Fibroblast of the conjunctiva (primary cell): ENCODE data around the gene CRACR2B.
A peak's percentile ranks its signal among the peaks of the same experiment; 100 is the strongest.

Experiments
- DNase-seq: peaks from one replicate; pipeline ENCODE4 v3.0.0-alpha.2; 2010; ENCODE audit warnings: low read depth

The CRACR2B gene

DNA sequence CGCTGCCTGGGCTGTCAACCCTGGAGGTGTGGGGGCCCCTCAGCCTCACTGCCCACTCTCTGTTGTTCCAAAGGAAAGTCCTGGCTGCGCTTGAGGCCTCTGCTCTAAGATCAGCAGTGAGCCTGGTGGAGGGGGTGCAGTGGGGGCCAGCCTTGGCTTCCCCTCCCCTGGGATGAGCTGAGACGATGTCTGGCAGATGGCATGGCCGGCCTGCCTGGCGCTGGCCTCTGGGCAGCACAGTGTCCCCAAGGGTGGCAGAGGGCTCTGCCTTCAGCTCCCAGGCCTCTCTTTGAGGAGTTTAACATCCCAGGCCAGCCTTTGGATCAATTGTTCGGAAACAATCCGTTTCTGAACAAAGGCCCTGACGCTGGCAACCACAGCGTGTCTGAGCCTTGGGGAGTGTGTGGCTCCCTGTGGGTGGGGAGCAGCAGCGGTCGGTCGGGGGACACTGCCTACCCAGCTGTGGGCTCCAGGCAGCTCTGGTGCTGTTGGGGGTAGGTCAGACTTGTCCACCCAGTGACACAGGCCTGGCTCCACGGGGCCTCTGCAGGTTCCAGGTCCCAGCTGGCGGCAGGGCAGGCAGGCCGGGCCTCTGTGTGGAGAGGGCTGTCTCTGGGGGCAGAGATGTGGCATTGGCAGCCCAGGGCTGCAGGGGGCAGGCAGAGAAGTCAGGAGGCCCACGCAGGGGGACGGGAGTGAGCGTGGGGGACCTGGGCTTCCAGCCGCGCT lies 27.0 kb downstream of the CRACR2B start:
- no peak for DNase-seq

DNA sequence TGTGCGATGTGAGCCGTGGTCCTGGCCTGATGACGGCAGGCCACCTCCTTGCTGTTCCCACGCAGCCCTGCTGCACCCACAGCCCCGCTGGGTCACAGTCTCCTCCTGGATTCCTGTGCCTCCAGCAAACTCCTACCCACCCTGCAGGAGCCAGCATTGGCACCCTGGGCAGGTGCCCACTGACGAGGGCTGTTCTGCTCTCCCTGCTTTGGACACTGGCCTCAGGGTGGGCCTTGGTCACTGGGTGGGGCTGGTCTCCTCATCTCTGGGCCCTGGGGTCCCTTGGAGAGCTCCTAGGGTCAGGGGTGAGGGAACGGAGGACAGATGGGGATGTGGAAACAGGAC lies 27.6 kb downstream of the CRACR2B start:
- DNase-seq: no peak

DNA sequence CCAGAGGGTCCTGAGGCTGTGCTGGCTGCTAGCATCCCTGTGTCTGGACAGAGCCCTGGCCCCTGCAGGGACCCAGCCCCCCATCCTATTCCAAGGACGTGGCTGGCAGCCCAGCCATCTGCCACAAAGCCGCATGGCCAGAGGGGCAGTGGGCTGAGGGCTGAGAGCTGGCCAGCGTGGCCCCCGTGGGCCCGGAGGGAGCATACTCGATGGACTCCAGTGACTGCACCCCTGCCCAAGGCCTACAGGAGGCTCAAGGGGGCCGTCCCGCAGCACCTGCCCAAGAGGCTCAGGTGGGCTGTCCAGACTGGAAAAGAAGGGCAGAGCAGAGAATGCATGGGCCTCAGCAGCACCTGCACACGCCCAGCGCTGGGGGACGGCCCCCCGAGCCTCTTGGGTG lies 28.1 kb downstream of the CRACR2B start:
- DNase-seq: no peak

DNA sequence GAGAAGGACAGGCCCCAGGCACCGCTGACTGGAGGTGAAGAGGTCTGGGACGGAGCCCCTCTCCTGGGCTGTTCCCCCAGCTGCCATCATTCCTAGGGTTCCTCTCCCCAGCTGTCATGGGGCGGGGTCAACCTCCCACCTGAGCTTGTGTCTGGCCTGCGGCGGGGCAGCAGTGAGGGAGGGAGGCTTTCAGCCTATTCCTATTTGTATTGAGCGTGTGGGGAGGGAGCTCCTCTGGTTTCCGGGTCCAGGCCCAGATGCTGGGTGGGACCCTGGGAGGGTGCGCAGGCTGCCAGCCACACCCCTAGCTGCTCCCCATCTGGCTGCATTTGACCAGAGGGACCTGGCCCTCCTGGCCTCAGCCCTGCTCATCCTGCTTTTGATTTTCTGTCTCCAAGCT lies 28.7 kb downstream of the CRACR2B start:
- no peak for DNase-seq

DNA sequence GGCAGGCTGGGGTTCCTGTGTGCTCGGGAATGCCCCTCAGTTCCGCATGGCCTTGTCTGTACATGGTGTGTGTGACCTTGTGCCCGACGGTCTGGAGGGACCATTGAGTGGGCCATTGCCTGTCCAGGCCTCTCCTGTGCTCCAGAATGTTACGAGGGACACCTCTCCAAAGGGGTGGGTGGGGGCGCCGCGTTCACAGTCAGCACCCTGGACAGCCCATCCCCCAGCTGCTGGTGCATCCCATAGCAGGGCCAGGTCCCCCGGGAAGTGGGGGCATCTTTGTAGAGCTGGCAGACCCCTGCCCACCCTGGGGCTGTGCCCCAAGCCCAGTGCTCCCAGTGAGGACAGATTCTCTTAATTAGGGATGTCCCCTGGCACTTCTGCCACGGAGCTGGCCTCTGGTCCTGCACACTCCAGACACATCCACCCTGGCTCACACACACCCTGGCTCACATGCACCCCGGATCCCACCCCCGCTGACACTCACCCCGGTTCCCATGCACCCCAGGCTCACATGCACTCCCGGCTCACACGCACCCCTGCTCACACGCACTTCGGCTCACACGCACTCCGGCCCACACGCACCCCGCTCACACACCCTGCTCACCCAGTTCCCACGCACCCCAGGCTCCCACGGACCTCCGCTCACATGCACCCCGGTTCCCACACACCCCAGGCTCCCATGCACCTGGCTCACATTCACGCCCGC lies 30.5 kb downstream of the CRACR2B start:
- no peak for DNase-seq

DNA sequence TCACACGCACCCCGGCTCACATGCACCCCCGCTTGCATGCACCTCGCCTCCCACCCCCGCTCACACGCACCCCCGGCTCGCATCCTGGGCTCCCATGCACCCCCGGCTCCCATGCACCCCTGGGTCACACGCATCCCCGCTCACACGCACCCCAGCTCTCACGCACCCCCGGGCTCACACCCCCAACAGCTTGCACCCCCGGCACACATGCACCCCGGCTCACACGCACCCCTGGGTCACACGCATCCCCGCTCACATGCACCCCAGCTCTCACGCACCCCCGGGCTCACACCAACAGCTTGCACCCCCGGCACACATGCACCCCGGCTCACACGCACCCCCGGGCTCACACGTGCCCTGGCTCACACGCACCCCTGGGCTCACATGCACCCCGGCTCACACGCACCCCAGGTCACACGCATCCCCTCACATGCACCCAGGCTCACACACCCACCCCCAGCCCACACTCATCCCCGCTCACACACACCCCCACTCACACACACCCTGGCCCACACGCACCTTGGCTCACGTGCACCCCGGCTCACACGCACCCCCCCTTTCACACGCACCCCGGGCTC lies 31.1 kb downstream of the CRACR2B start:
- DNase-seq: no peak

DNA sequence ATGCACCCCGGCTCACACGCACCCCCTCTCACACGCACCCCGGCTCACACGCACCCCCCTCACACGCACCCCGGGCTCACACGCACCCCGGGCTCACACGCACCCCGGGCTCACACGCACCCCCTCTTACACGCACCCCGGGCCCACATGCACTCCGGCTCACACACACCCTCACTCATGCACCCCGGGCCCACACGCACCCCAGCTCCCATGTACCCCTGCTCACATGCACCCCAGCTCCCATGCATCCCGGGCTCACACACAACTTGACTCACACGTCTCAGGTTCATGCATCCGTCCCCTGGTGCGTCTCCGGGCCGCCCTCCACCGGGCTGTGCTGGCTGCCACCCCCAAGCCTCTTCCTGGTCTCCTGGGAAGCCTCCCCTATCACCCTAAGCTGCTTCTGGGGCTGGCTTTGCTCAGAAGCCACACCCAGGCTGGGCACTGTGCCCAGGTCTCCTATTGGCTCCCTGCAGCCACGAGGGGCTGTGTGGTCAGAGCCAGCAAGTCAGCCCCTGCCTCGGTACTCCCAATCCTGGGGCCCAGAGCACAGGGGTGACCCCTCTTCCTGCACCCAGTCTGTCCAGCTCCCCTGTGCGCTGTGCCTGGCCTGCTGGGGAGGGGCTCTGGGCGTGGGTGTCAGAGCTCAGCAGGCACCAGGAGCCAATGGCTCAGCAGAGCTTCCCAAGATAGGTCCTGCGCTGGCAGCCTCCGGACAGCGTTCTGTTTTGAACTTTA lies 31.8 kb downstream of the CRACR2B start:
- DNase-seq: peak; percentile 82

DNA sequence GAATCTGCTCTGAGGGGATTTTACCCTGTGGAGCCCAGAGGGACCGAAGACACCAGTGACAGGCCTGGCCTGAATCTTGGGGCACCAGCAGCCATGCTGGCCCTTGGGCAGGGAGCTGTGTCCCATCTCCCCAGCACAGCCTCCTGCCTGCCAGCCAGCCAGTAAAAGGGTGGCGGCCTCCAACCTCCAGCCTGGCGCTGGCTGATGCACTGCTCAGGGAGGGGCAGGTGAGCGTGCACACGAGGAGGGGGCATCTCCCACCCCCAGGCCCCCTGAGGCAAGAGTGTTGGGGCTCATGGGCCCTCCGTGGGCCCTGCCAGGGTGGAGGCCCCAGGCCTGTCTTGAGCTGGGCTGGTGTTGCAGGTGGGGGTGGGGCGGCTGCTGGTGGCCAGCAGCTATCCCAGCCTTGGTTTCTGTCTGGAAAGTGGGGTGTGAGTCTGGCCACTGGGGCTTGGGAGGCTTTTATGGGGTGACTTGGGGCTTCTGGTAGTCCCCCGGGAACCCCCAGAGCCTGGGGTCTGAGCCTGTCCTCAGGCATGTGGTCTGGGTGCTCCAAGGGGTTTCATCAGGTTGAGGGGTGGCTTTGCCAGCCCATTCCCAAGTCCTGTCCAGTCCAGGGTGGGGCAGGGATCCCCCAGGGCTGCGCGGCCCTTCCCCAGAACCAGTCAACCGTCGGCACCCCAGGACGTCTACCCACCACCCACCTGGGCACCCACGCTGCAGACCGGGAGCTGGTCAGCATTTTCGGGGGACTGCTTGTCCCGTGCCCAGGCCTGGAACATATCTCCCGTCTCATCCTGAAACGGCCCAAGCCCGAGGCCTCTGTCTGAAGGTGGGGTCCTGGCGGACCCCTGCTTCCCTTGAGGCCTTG lies 32.8 kb downstream of the CRACR2B start:
- no peak for DNase-seq

DNA sequence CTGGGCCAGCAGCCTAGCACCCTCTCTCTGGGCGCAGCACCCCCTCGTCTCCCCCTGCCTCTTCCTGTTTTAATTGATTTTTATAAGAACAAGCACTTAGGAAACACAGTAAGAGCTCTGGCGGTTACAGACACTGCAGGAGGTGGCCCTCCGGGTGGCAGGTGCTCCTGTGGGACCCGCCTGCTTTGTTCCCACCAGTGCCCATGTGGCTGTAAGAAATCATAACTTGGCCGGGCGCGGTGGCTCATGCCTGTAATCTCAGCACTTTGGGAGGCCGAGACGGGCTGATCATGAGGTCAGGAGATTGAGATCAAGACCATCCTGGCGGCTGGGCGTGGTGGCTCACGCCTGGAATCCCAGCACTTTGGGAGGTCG lies 33.4 kb downstream of the CRACR2B start:
- no peak for DNase-seq

DNA sequence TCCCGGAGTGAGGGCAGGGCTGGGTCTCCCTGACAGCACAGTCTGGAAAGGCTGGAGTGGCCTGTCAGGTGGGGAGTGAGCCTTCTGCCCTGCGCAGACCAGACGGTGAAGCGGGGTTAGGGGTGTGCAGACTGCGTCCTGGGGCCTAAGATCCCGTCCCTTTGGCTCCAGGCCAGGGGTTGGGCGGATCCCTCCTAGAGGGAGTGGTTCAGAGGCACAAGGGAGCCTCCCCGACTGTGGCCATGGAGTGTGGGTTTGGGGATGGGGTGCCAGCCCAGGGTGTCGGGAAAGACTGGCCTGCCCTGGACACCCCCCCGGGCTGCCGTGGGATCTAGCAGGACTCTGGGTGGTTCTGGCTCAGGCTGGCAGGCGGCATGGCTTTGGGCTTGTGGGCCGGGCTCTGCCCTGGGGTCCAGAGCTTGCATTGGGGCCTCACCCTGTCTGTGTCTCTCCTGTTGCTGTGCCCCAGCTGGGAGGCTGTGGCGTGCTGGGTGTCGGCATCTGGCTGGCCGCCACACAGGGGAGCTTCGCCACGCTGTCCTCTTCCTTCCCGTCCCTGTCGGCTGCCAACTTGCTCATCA lies 34.5 kb downstream of the CRACR2B start:
- no peak for DNase-seq

DNA sequence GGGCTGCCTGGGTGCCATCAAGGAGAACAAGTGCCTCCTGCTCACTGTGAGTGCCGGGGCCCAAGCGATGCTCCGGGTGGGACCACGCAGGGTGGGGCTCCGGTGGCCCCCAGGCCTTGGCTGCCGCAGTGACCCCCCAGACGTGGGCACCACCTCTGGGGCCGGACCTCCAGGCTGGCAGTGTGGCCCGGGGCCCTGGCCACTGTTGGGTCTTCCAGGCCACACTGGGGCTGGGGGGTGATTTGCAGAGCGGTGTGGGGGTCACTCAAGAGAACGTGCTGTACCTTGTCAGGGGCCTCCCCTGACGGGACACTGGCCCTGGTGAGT lies 34.9 kb downstream of the CRACR2B start:
- no peak for DNase-seq

DNA sequence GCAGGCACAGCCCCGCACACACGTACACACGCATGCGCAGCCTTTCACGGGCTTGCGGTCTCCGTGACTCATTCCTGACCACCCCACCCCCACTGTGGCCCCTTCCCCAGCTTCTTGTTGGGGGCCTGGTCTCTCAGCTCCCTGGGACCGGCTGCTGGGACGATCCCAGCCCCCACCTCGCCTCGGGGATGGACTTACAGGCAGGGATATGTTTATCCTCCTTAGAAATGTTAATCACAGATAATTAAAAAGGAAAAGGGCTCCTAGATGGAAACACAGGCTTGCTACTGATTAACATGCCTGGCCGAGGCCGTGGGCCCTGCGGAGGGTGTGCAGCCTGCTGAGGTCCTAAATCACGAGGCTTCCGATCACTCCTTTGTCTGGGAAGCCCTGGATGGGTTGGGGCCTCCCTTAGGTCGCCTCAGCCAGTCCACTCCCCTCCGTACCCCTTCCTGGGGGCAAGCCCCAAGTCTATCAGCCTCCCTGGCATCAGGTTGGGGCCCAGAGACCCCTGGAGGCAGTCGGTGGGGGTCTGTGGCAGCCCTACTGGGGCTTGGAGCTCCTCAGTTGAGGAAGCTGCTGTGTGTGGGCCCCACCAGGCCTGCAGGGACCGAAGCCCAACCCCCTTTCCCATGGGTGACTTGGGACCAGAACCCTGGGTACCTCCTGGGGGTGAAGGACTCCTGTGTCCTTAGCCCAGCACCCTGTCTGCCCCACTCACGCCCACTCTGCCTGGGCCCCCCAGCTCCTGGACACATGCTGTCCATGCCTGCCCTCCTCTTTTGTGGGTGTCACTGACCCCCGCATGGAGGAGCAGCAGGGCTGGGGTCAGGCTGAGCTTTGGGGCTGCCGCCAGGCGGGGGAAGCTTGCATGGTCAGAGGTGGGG lies 35.5 kb downstream of the CRACR2B start:
- no peak for DNase-seq

DNA sequence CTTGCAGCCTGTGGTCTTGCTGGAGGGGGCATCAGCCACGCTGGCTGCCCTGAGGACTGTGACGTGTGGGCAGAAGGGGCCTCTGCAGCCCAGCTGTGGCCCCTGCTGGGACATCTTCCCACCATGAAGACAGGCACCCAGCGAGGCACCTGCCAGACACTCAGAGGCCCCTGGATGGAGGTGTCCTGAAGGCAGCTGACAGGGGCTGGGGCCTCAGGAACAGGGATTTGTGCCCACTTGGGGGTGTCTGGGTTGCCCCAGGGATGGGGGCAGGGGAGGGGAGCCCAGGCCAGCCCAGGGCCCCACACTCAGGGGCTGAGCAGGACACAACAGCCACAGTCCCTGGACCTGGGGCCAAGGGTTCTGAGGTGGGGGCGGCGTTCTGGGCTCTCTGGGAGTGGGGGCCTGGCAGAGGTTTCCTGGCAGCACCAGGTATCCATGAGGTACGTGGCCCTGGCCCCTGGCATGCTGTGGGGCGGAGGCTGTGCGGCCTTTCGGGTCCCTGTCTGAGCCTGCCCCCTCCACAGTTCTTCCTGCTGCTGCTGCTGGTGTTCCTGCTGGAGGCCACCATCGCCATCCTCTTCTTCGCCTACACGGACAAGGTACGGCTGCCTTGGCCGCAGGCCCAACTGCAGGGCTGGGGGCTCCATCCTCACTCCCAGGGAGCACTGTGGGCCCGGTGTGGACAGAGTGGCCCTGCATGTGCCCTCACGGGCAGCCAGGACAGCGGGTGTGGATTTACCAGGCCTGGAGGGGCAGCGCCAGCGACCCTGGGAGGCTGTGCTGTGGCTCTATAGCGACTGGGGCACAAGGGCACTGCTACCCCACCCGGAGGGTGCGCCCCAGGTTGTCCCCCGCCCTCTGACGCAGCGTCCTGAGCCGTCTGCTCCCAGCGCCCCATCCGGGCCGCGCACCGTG lies 36.5 kb downstream of the CRACR2B start:
- no peak for DNase-seq

DNA sequence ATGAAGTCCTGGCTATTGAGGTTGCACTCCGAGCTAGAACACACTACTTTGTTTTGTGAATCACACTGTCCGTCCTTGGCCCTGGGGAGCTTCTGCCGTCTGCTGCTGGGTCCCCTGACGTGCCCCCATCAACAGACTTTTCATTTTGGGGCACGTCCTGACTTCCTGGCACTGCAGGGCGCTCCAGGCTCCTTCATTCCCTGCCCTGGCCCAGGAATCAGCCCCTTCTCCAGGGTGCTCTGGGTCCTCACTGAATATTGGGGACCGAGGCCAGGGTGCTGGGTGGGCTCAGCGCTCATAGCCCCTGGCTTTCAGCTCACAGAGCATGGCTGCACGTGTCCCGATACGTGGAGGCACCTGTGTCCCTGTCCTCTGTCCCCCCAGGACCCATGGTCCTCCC lies 37.2 kb downstream of the CRACR2B start:
- DNase-seq: no peak

DNA sequence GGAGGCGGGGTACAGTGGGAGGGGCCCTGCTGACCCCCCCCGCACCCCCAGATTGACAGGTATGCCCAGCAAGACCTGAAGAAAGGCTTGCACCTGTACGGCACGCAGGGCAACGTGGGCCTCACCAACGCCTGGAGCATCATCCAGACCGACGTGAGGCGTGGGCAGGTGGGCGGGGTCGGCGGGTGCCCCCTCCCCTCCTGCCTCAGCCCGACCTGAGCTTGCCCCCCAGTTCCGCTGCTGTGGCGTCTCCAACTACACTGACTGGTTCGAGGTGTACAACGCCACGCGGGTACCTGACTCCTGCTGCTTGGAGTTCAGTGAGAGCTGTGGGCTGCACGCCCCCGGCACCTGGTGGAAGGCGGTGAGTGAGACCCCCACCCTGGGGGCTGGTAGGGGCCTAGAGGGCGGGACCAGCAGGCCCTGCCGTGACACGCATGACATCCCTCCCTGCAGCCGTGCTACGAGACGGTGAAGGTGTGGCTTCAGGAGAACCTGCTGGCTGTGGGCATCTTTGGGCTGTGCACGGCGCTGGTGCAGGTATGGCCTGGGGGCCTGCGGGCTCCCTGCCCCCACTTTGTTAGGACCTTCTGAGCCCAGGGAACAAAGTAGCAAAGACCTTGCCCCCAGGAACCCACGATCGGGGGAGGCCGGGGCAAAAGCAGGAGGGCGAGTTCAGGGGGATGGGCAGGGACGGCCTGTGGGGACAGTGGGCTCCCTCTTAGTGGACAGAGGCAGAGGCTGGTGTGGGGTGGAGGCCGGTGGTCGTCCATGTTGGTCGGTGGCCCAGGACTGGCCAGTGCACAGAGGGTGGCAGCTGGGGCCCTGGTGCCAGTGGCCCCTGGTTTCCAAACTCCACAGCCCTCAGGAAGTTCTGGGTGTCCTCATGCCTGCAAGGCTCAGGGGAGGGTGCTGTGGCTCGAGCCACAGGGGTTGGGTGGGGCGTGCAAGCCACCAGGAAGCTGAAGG lies 38.0 kb downstream of the CRACR2B start:
- no peak for DNase-seq

DNA sequence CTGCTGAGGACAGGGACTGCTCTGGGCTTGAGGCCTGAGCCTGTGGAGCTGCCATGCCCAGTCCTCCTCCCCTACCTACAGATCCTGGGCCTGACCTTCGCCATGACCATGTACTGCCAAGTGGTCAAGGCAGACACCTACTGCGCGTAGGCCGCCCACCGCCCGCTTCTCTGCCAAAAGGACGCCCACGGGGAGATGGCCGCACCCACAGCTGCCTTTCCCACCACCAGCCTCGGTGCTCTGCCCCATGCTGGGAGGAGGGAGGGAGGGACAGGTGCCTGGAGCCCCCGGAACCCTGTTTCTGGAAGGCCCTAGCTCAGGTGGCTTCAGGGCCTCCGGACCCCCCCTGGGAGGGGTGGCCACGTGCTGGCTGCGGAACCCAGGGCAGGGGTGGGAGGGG lies 38.8 kb downstream of the CRACR2B start:
- DNase-seq: no peak

DNA sequence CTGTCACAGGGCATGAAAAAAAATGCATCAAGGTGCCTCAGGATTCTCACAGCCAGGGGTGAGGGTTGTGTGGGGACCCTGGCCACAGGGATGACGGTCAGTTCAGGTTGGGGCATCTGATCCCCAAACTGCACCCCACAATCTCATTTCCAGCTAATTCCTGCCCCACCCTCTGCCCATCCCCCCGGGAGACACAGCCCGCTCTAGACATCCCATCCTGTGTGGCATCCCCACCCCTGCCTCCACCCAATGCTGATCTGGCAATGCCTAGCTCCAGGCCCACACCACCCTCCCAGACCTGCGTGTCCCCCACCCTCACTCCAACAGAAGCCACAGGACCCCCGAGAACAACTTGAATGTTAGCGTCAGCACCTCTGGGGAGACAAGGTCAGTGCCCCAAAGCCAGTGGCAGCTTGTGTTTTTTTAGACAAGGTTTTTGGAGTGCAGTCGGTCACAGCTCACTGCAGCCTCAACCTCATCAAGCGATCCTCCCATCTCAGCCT lies 40.2 kb downstream of the CRACR2B start:
- no peak for DNase-seq

DNA sequence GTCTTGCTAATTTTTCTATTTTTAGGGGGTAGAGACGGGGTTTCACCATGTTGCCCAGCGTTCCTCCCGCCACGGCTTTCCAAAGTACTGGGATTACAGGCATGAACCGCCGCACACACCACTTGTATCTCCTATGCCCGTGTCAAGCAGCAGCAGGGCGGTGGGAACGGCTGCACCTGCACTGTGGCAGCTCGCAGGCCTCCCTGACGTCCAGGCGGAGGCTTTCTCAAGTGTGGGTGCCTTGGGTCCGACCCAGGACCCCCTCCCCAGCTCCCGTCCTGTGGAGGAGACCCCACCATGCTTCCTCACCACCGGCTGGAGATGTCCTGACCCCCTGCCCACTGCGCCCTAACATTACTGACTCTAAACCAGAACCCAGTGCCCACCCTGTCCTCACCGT lies 40.7 kb downstream of the CRACR2B start:
- DNase-seq: no peak
